ENCODE measurements around the gene CACNA1C.

DNA sequence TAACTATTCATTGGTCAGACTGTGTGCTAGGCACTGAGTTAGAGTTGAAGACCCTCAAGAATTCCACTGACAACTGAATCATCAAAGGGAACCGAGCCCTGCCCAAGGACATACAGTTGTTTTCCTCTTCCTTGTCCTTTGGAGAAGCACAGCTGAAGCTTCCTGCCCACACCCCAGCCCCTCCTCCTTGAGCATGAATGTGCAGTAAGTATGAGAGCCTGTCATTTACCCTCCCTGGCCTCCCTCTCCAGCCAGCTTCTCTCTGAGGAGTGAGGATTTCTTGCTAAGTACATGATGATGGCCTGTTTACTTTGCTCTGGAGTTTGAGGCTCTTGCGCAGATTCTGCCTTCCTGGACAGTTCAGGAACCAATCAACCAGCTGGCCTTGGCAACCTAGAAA is 235.2 kb downstream of the CACNA1C start:
- TF ChIP-seq POLR2A (IDR thresholded peaks at IDR 0.05) (no peak), EP300 (IDR thresholded peaks at IDR 0.05) (no peak)

Data from tibial nerve (tissue), 3 donors.